Endothelial cell of umbilical vein (primary cell): ENCODE data around the gene PUS1.
"Not testable (repeated sequence)": the region's sequence is repeated elsewhere in the genome, so short reads cannot be mapped to it uniquely, and the experiment has no call there.

Experiments
- CTCF ChIP-seq, 2 donors: IDR thresholded peaks; 1 replicate in 1 of 2; 2 replicates in 1 of 2; pipeline ENCODE4 v1.5.1; 2011; ENCODE audit warnings: low read length in 2 of 2, mild to moderate bottlenecking in 2 of 2, moderate library complexity in 2 of 2, control low read depth in 1 of 2, inconsistent platforms in 1 of 2, low read depth in 1 of 2; ENCODE audit not compliant: insufficient read depth in 1 of 2; ENCODE audit errors: extremely low read depth in 1 of 2
- POLR2A ChIP-seq: IDR thresholded peaks from 2 replicates; pipeline ENCODE4 v1.6.1; 2012; ENCODE audit warnings: low read depth, mild to moderate bottlenecking, control low read depth, low read length
- POLR2AphosphoS5 ChIP-seq: IDR thresholded peaks from 2 replicates; pipeline ENCODE4 v1.6.1; 2012; ENCODE audit warnings: low read depth, mild to moderate bottlenecking, control low read depth, low read length, moderate library complexity; ENCODE audit not compliant: insufficient read depth

GRCh38 chr12:131885076-131885475, 44.0 kb upstream of the PUS1 start:
- not testable (repeated sequence) for TF ChIP-seq CTCF (IDR thresholded peaks at IDR 0.05; ENCODE audit: extremely low read depth in 1 of 2, insufficient read depth in 1 of 2, low read depth in 1 of 2, low read length in 2 of 2); POLR2AphosphoS5; POLR2A
